Measurements from ENCODE around the gene KCP.
A peak's percentile ranks its signal among the peaks of the same experiment; 100 is the strongest.

The KCP gene

GRCh38 chr7:128888756-128889095 lies 21.8 kb downstream of the KCP start:
- no peak for FAIRE-seq
- no peak for DNase-seq (ENCODE audit: insufficient read length, low spot score)

DNA sequence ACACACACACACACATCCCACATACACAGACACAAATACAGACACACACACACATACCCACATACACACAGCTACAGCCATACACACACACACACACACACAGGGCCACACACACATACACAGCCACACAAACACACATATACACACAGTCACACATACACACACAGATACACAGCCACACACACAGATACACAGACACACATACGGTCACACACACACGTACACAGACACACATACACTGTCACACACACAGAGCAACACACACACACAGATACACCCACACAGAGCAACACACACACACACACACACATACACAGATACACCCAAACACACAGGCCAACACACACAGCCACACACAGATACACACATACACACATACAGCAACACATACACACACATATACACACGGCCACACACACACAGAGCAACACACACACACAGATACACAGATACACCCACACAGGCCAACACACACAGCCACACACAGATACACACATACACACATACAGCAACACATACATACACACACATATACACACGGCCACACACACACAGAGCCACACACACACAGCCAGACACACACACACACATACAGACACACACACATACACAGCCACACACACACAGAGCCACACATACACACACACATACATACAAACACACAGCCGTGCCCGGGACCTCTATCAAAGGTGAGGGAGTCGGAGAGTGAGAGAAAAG lies 22.3 kb downstream of the KCP start:
- no peak for FAIRE-seq
- no peak for DNase-seq (ENCODE audit: insufficient read length, low spot score)

DNA sequence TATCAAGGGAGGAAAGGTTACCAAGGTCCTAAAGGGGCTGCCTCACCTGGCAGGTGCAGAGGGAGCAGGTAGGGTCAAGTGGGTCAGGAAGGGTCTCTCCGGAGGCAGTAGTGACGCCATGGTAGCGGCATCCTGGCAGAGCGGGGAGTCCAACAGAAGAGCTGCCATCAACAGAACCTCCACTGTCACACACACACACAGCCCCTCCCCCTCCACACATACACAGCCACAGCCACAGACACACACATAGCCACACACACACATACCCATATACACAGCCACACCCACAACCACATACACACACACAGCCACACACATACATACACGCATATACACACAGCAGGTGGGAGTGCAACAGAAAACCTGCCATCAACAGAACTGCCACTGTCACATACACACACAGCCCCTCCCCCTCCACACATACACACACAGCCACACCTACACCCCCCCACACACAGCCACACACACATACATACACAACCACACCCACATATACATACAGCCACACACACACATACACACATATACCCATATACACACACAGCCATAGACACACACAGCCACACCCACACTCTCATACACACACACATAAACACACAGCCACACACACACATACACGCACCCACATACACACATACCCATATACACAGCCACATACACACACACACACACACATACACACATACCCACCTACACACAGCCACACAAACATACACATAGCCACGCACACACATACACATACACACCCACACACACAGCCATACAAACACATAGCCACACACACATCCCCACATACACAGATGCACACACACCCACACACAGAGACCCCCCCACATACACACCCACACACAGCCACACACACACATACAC lies 23.1 kb downstream of the KCP start:
- FAIRE-seq: peak; percentile 98

DNA sequence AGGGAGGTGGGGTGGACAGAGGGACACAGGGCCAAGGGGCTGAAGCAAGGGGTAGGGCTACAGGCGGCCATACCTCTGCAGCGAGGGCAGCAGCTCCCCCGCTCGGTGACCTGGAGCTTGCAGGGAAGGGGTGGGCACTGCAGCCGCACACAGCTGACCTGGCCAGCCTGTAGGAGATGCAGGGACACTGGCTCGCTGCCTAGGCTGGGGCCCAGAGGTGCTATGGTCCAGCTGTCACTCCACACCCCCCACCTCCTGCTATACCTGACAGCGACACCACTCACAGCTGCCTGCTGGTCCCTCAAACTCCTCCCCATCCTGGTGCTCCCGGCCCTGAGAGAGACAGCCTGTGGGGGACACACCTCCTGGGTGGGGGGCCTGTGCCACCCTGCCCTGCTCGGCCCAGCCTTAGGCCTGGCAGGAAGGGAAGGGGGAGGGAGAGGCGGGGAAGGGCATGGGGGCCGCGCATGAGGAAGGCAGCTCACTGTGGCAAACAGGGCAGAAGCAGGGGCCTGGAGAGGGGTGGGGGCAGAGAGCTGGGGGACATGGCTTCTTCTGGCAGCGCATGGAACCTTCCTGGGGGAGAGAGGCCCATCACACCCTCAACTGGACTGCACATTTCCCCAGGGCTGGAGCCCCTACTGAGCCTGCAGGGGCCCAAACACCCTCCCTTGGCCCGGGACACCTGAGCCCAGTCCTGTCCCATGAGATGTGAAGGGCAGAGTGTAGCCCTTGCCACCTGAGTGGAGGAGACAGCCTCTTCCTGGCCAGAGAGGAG lies 23.9 kb downstream of the KCP start:
- FAIRE-seq (no peak), DNase-seq (ENCODE audit: insufficient read length, low spot score) (no peak)

More for the DNA sequence above, 23.1 kb downstream of the KCP start:
- DNase-seq (ENCODE audit: insufficient read length, low spot score): no peak

GRCh38 chr7:128885370-128886187 lies 24.9 kb downstream of the KCP start:
- FAIRE-seq (no peak), DNase-seq (ENCODE audit: insufficient read length, low spot score) (no peak)

GRCh38 chr7:128884561-128885369 lies 25.7 kb downstream of the KCP start:
- FAIRE-seq: no peak

DNA sequence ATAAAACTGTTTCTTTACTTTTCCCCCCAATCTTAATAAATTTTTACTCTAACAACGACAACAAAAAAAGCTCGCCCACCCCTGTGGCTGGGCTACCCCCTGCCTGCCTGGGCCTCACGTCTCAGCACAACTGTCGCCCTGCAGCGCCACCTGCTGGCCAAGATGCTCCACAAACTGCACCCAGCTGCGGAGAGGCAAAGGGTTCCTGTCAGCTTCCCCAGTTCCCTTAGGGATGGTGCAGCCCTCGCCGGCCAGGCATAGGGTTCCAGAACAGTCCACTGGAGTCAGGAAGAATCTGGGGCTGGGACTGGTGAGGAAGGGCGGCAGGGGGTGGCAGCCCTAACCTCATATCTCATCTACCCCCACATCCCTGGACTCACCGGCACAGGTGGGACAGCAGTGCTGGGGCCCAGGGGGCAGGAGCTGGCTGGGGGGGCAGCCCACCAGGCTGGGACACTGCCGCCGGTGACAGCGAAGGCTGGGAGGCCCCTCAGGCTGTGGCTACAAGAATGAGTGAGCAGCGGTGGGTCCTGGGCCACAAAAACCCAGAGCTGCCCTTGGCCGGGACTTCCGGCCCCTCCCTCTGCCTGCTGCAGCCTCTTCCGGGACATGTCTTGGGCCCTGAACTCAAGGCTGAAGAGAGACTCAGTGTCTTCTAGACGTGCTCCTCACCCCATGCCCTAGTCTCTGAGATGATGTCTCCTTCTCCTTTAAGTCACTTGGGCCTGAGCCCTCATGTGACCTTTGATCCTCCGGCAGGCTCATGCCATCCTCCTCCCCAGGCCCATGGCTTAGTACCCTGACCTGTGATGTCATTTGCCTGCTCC lies 26.7 kb downstream of the KCP start:
- no peak for FAIRE-seq

More at GRCh38 chr7:128884561-128885369, 25.7 kb downstream of the KCP start:
- no peak for DNase-seq (ENCODE audit: insufficient read length, low spot score)

DNA sequence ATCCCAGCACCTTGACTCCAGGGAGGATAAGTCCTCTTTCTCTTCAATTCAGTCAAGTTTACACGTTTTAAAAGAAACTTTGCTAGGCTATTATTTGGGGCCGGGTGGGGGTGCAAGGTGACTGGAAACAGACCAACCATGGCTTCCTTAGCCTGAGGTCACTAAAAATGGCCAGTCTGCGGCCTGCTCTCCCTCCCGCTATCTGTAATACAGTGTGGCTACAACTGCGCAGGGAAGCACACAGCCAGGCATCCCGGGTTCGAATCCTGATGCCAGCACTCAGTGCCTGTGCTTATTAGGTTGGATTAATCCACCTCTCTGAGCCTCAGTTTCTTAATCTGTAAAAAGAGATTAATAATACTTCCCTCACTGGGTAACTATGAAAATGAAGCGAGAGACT lies 28.4 kb downstream of the KCP start:
- DNase-seq (ENCODE audit: insufficient read length, low spot score): no peak
- no peak for FAIRE-seq

More for the DNA sequence above, 26.7 kb downstream of the KCP start:
- DNase-seq (ENCODE audit: insufficient read length, low spot score): peak; percentile 85

DNA sequence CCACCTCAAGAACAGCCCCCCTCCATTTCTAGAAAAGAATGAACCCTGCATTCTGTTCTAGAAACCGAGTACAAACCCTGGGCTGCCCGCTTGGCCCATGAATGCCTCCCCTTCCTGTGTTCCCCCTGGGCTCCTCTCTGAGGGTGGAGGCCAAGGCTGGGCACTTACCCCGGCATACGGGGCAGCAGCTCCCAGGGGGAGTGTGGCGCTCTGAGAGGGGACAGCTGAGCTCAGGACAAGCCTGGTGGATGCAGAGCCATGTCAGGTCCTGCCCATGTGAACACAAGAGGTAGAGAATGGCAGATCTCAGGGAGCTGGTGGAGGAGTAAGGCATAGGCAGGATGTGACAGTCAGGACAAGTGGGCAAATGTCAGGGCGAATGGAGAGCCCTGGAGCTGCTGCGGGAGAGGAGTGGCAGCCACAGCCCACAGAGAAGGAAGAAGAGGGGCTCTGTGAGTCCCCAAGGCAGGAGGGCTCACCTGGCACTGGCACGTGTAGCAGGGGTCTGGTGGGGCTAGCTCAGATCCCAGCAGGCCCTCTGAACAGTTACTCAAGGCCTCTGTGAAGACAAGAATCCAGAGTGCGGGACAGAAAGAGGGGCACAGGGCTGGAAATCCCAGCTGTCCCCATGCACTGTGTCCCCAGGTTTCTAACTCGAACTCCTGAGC lies 28.9 kb downstream of the KCP start:
- no peak for FAIRE-seq
- DNase-seq (ENCODE audit: insufficient read length, low spot score): no peak

DNA sequence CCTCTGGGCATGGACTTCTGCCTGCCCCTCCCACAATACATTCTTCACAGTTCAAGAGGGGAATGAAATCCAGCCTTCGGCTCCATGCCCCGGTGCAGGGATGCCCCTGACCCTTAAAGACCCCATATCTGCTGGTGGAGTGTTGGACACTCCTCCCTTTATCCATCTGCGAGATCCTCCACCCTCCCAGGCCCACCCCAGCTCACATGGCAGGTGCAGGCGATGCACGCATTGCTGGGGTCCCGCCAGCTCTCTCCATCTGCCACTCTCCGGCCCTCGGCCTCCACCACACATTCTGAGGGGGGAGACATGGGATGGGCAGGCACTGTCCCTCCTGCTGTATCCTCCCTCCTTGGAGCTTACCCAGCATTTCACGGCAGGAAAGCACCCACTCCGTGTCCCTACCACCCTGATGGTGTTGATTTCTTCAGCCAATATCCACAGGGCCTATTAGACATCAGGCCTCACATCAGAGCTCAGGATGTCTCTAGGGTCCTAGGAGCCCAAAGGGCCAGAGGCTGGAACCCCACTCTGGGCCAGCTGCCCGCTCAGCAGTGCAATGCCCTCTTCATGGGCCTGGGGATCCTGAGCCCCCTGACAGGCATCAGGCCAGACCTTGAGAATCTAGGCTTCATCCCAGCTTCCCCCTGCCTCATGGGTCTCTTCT lies 29.6 kb downstream of the KCP start:
- FAIRE-seq (no peak), DNase-seq (ENCODE audit: insufficient read length, low spot score) (no peak)

DNA sequence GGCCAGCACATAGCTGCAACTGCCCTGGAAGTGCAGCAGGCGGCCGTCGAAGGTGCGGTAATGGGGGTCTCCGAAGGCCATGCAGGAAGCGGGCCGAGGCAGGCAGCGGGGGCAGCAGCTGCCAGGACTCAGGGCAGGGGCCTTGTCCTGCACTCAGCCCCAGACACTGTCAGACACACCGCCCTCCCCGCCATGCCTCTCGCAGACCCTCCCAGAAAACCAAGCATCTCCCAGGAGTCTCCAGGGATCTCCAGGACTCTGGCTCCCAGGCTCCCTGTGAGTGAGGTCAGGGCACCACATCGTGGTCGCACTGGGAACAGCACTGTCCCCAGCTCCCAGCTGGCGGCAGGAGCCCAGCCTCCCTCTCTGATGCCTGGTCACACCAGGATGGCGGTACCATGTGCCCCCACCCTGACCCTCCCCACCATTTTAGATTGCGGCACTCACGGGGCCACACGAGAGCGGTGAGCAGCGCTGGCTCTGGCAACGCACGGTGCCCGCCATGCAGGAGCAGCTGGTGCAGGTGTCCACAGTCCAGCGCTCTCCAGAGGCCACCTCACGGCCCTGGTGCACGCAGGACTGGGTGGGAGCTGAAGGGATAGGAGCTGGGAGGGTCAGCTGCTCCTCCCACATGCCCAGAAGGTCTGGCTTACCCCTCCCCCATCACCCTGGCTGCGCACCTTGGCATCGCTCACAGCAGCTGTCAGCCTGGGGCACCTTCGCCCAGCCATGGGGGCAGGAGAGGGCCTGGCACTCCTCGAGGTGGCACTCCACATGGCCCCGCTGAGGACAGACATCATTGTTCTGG lies 30.4 kb downstream of the KCP start:
- FAIRE-seq (no peak), DNase-seq (ENCODE audit: insufficient read length, low spot score) (peak; percentile 79)

GRCh38 chr7:128879461-128879938 lies 31.0 kb downstream of the KCP start:
- DNase-seq (ENCODE audit: insufficient read length, low spot score) (no peak), FAIRE-seq (no peak)

DNA sequence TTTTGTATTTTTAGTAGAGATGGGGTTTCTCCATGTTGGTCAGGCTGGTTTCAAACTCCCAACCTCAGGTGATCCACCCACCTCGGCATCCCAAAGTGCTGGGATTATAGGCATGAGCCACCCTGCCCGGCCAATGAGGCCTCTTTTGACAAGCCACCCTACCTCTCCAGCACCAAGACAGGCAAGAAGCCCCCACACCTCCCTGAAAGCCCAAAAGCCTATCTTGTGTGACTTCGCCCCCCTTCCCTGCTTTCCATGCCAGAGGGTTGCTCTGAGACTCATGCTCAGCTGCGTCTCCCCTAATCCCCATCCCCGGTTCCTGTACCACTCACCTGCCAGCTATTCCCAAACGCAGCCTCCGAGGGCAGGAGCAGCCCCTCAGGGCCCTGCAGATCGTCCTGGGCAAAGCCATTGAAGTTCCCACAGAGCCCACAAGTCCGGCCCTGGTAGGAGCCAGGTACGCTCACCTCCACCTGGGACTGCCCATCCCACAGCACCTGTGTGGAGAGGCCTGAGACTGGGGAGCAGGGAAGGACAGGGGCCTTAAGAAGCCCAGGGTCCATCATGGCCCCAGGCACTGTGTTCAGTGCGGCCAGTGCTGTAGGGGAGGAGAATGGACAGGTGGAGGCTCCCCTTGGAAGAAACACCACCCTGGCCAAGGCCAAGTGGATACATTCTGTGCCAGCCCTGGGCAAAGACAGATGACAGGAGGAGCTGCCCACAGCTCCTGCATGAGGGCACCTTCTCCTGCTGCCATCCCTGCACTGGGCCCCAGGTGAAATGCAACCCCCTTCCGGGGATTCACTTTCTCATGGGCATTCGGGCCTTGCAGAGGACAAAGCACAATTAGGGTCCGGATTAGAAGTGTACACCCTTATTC lies 32.0 kb downstream of the KCP start:
- DNase-seq (ENCODE audit: insufficient read length, low spot score) (no peak), FAIRE-seq (no peak)

- FAIRE-seq (no peak), DNase-seq (ENCODE audit: insufficient read length, low spot score) (no peak)
Measured at GRCh38 chr7:128877756-128878120, 32.8 kb downstream of the KCP start.

- DNase-seq (ENCODE audit: insufficient read length, low spot score) (no peak), FAIRE-seq (no peak)
Measured at GRCh38 chr7:128876978-128877755, 33.3 kb downstream of the KCP start.
